GM21423 (cell line): ENCODE measurements around the gene RALGPS1.

Experiments
- ATAC-seq: cut with Tn5 transposase; IDR thresholded peaks from one replicate; pipeline ENCODE4 v1.9.1; 2021; ENCODE audit warnings: mild to moderate bottlenecking, moderate library complexity; ENCODE audit not compliant: unreplicated experiment

Gene RALGPS1

GRCh38 chr9:126955811-126956210 lies 41.2 kb downstream of the RALGPS1 start:
- ATAC-seq: no peak

GRCh38 chr9:126956917-126957686 lies 42.5 kb downstream of the RALGPS1 start:
- ATAC-seq: no peak

DNA sequence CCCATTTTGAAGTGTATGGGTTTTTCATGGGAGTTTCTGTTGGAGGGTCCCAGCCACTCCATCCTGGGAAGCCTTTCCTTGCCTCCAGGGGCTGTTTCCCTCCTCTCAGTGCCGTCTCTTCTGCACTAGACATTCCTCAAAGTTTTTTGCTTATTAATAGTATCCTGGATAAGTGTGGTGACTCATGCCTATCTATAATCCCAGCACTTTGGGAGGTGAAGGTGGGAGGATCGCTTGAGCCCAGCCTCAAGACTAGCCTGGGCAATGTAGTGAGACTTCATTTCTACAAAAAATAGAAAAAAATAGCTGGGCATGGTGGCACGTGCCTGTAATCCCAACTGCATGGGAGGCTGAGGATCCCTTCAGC lies 43.1 kb downstream of the RALGPS1 start:
- ATAC-seq: no peak

DNA sequence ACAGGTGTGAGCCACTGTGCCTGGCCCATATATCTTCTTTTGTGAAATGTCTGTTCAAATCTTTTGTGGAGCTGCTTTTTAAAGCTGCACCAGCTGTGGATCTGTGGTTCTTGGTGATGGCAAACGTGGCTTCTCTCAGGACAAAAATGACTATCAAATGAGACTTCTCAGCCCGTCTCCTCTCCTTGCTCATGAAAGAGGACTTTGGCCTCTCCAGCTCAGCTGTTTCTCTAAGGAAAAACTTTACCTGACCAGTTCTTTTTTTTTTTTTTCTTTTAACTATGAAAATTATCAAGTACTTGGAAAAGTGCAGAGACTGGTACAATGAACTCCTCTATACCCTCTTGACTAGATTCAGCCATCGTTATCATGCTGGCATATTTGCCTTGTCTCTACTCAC lies 44.8 kb downstream of the RALGPS1 start:
- no peak for ATAC-seq

- ATAC-seq: no peak
Observed at GRCh38 chr9:126959917-126960316, 45.3 kb downstream of the RALGPS1 start.

GRCh38 chr9:126962336-126962735 lies 47.8 kb downstream of the RALGPS1 start:
- no peak for ATAC-seq

DNA sequence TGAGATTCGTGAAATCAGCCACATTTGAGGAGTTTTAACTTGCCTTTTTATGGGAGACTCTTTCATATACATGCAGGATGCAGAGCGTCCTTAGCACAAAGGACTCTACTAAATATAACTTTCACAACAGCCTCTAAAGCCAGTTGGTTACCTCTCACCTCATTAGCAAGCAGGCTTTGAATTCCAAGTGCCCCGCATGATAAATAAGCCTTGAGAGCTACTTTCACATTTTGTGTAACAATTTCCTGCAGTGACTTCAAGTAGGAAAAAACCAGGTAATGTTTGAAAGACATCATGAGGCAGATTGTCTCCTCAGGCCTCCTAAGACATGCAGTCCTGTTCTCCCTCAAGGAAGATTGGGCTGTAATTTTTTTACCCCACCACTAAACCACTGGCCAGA lies 50.5 kb downstream of the RALGPS1 start:
- ATAC-seq: no peak

DNA sequence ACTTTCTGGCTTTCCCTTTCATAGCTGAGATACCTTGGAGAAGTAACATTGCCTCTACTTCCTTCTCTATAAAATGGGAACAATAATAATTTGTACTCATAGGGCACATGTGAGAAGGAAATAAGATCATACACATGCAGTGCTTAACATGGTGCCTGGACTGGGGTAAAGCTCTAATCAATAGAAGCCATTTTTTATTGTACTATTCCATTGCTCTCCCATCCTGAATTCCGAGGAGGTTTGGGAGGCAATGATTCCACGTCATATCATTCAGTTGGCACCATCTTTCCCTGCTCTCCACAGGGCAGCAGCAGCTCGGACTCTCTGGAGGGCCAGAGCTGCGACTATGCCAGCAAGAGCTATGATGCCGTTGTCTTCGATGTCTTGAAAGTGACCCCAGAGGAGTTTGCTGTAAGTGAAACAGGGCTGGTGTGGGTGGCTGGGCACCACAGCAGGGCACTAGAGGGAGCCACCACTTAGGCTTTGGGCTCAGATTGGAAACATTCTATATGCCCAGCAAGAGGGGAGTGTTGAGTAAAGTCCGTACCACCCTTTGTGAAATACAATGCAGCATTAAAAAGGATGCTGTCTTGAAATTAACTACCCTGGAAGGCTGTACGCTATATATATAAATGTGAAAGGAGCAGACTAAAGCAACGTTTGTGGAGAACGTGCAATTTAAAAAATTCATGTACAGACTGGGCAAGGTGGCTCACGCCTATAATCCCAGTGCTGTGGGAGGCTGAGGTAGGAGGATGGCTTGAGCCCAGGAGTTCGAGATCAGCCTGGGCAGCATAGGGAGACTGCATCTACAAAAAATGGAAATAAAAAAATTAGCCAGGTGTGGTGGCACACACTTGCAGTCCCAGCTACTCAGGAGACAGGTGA lies 51.2 kb downstream of the RALGPS1 start:
- ATAC-seq: no peak

- ATAC-seq: no peak
Observed at GRCh38 chr9:126971261-126971660, 56.7 kb downstream of the RALGPS1 start.

DNA sequence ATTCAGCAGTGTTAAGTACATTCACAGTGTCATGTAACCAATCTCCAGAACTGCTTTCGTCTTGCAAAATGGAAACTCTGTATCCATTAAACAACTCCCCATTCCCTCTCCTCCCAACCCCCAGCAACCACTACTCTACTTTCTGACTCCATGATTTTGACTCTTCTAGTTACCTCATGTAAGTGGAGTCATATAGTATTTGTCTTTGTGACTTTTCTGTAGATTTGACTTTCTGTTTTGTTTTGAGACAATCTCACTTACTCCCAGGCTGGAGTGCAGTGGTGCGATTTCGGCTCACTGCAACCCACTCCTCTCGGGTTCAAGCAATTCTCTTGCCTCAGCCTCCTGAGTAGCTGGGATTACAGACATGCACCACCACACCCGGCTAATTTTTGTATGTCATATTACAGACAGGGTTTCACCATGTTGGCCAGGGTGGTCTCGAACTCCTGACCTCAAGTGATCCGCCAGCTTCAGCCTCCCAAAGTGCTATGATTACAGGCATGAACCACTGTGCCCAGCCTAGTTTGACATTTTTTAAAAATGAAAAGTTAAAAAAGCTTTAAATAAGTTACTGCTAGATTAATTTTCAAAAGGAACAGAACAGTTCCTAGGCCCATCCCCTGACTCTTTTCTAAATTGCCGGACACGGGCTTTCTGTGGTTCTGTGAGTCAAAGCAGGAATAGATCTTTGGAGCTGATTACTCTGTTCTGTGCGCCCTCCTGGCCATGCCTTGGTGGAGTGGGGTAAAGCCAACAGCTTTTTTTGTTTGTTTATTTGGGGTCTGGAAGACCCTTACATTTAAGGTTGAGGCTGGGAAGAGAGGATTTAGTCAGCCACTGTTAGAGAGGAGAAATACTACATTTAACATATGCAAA lies 59.3 kb downstream of the RALGPS1 start:
- no peak for ATAC-seq

- ATAC-seq: no peak
Observed at GRCh38 chr9:126974594-126974993, 60.0 kb downstream of the RALGPS1 start.

DNA sequence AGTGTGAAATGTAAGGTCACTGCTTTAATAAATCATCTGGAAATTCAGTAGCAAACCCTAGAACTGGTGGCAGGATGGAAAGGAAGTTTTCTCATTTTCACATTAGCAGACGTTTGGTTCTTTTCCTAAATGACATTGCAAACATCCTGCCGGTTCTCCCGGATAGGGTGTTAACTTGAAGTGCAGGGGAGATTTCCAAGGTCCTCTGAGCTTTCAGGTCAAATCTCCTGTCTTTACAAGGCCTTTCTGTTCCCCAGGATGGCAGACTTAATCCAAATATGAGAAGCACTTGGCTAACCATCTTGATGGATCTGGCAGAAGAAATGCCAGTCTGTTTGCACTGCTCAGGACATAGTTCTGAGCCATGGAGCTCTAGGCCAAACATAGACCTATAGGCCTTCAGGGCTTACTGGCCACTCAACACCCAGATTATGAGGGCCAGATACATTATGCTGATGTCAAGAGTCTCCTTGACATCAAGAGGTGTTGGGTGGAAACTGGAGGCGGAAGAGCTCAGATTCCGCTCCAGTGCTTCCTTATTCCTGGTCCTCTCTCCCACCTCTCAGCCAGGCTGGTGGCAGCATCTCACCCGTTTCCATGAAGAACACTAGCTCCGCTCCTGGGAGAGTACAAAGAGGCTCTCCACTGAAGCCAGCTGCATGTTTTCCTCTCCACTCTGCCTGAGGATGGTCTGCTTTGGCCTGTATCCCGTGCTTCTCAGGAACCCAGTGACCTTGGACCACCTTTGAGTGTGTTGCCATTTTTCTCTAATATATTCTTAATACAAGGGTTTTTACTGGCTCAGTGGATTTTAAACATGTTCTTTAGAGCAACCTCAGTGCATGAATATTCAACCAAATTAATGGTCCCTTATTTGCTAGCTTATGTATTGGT lies 61.0 kb downstream of the RALGPS1 start:
- no peak for ATAC-seq

DNA sequence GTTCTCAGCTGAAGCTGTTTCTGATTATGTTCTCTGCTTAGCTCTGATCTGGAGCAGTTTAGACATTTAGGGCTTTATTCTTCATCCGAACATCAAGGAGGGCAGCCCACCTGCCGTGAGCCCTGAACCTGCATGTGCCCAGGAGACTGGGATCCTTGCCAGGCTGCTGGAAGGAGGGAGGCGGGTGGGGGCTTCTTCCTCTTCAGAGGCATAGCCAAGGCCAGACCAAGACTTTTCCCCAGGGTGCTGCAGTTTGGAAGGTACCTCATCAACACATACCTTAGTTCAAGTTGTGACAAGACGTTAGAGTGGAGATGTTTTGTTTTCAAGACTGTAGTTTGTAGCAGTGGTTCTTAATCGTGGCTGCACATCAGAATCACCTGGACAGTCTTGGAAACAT lies 64.9 kb downstream of the RALGPS1 start:
- no peak for ATAC-seq

GRCh38 chr9:126980231-126980630 lies 65.6 kb downstream of the RALGPS1 start:
- no peak for ATAC-seq

GRCh38 chr9:126981218-126981617 lies 66.6 kb downstream of the RALGPS1 start:
- no peak for ATAC-seq

DNA sequence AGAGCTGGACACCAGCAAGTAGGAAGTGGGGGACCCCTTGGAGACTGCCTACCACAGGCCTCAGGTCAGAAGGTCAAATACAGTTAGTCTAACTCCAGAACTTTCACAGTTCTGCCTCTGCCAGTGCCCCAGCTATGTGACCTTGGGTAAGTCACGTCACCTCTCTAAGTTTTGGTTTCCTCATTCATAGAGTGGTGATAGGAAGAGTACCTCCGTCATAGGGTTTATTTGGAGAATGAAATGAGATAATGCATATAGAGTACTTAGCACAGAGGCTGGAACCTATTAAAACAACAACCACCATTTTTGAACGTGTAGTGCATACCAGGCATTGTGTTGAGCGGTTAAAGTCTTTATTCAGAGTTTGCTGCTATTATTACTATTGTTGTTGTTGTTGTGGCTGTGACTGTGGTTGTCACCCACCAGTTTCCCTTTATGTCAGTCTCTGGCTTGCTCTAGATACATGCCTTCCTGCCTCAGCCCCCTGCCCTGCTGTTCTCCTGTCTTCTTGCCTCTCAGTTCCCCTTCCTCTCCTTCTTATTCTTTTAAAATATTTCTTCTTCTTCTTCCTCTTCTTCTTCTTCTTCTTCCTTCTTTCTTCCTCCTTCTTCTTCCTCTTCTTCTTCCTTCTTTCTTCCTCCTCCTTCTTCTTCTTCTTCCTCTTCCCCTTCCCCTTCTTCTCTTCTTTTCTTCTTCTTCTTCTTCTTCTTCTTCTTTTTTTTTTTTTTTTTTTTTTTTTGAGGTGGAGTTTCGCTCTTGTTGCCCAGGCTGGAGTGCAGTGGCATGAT lies 67.8 kb downstream of the RALGPS1 start:
- no peak for ATAC-seq

GRCh38 chr9:126983767-126984166 lies 69.2 kb downstream of the RALGPS1 start:
- ATAC-seq: no peak

- ATAC-seq: no peak
Observed at GRCh38 chr9:126984969-126985368, 70.4 kb downstream of the RALGPS1 start.

- peak; percentile 60 for ATAC-seq
Observed at GRCh38 chr9:126985870-126986498, 71.4 kb downstream of the RALGPS1 start.
